PC-9 (cell line): ENCODE results near the gene GLP2R. TPM values are rescaled to one million over a fixed set of nuclear protein-coding genes. Genes with fewer than 3 reads are reported as not detected.

Experiments
- BruUV-seq: library from RNA; stranded (reverse); fragments of 400-500 nt; replicated peaks from 2 replicates; lab custom pipeline; 2021; lab: Mats Ljungman, UMichigan
- CTCF ChIA-PET: fragments of 300-600 bp; sonication (Branson Sonifier 250); formaldehyde crosslinking; loops from one replicate; lab custom pipeline; 2022; ENCODE audit warnings: antibody characterized with exemption; lab: Charles Lee
- POLR2A ChIA-PET: fragments of 300-600 bp; sonication (Branson Sonifier 250); formaldehyde crosslinking; loops from one replicate; lab custom pipeline; 2022; ENCODE audit warnings: antibody characterized with exemption; ENCODE audit not compliant: unreplicated experiment; lab: Charles Lee
- DNase-seq, 2 experiments: peaks; one replicate each; pipeline versions ENCODE4 v3.0.0 to v3.0.0-alpha.2; 2015 to 2022; ENCODE audit warnings: mixed read lengths in 1 of 2
- H2AFZ ChIP-seq: fragments of 200-600 bp; sonication (generic); 2 replicates; pipeline ENCODE4 v1.8.1; 2017; ENCODE audit warnings: antibody characterized with exemption
- H3F3A ChIP-seq: fragments of 200-600 bp; sonication (generic); 2 replicates; pipeline ENCODE4 v1.8.1; 2017; ENCODE audit warnings: antibody characterized with exemption, mild to moderate bottlenecking, low read depth; ENCODE audit not compliant: insufficient read depth
- H3K27ac ChIP-seq: fragments of 200-600 bp; sonication (generic); 2 replicates; pipeline ENCODE4 v1.6.1; 2016; ENCODE audit warnings: mixed run types
- H3K27me3 ChIP-seq: fragments of 200-600 bp; sonication (generic); 2 replicates; pipeline ENCODE4 v1.6.1; 2016; ENCODE audit warnings: low read depth, mixed run types; ENCODE audit not compliant: insufficient read depth
- H3K36me3 ChIP-seq: fragments of 200-600 bp; sonication (generic); 2 replicates; pipeline ENCODE4 v1.6.1; 2016; ENCODE audit warnings: low read depth, mixed run types
- H3K4me1 ChIP-seq: fragments of 200-600 bp; sonication (generic); replicated peaks from 2 replicates; pipeline ENCODE4 v1.6.1; 2016; ENCODE audit warnings: mixed run types; ENCODE audit not compliant: insufficient read depth
- H3K4me2 ChIP-seq: fragments of 200-600 bp; sonication (generic); 2 replicates; pipeline ENCODE4 v1.6.1; 2017; ENCODE audit warnings: mixed run types
- H3K4me3 ChIP-seq: fragments of 200-600 bp; sonication (generic); 2 replicates; pipeline ENCODE4 v1.6.1; 2016; ENCODE audit warnings: mixed run types
- H3K79me2 ChIP-seq: fragments of 200-600 bp; sonication (generic); 2 replicates; pipeline ENCODE4 v1.6.1; 2017; ENCODE audit warnings: low read depth, mixed run types
- H3K9me2 ChIP-seq: fragments of 200-600 bp; sonication (generic); 2 replicates; pipeline ENCODE4 v1.8.1; 2017; ENCODE audit warnings: mild to moderate bottlenecking; ENCODE audit not compliant: insufficient read depth
- H3K9me3 ChIP-seq: fragments of 200-600 bp; sonication (generic); 2 replicates; pipeline ENCODE4 v1.8.1; 2016; ENCODE audit warnings: low read depth; ENCODE audit not compliant: insufficient read depth
- H4K20me1 ChIP-seq: fragments of 200-600 bp; sonication (generic); 2 replicates; pipeline ENCODE4 v1.8.1; 2017; ENCODE audit not compliant: insufficient read depth
- EZH2 ChIP-seq: fragments of 200-600 bp; sonication (generic); IDR thresholded peaks from 2 replicates; pipeline ENCODE4 v1.8.0; 2017; ENCODE audit warnings: antibody characterized with exemption, low read depth
- intact Hi-C: fragments of 100-400 bp; cut with micrococcal nuclease; formaldehyde crosslinking; loops from one replicate; pipeline ENCODE4 v1.10.0; 2022; ENCODE audit not compliant: unreplicated experiment
- total RNA-seq: library from RNA; stranded (reverse); gene quantifications from 2 replicates; pipeline ENCODE4 v1.2.3, GENCODE V29; 2021
- TF ChIP-seq, protein P1 (sequence below): fragments of 200-600 bp; sonication (generic); conservative IDR thresholded peaks from 2 replicates; pipeline ENCODE4 v1.6.1; 2017; ENCODE audit warnings: mixed run types, antibody characterized with exemption, mild to moderate bottlenecking, moderate library complexity

GLP2R gene
- total RNA-seq, 1 experiment from 2014 or later: 3.2 TPM

DNA sequence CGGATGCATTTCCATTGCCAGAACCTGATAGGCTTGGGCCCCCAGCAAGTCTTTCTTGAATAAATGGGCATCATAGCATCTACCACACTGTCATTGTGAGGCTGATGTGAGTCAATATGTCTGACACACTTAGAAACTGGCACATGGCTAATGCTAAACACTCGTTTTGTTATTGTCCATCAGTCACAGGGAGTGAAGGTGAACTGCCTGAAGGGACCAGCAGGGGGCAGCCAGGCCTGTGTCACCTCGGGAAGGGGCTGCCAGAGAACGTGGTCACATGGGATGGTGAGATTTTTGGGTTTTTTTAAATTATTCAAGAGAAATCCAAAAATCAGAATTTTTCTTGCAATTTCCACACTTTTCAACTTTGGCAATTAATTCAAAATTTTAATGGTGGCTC, 80.2 kb downstream of the GLP2R start:
- Histone ChIP-seq H3K79me2 (no peaks in the 10 kb centered on the region), H3K27ac (no peak overlapping the region), H3K36me3 (no peaks in the 10 kb centered on the region), H3K4me3 (no peak overlapping the region), H3K27me3 (no peaks in the 10 kb centered on the region), H4K20me1 (no peaks in the 10 kb centered on the region), H3F3A (no peaks in the 10 kb centered on the region), H3K9me2 (no peaks in the 10 kb centered on the region), H3K9me3 (no peaks in the 10 kb centered on the region), H3K4me2 (no peak overlapping the region), H2AFZ (no peak overlapping the region), H3K4me1 (peaks cover 3% of the 10 kb centered on the region; the same call in 1 of the 2 replicates)
- POLR2A ChIA-PET: no interaction called here
- DNase-seq: peak in 1 of 2 experiments; percentile 23
- BruUV-seq: no TSS peak
- no peak for TF ChIP-seq EZH2
- TF ChIP-seq, protein P1, sequence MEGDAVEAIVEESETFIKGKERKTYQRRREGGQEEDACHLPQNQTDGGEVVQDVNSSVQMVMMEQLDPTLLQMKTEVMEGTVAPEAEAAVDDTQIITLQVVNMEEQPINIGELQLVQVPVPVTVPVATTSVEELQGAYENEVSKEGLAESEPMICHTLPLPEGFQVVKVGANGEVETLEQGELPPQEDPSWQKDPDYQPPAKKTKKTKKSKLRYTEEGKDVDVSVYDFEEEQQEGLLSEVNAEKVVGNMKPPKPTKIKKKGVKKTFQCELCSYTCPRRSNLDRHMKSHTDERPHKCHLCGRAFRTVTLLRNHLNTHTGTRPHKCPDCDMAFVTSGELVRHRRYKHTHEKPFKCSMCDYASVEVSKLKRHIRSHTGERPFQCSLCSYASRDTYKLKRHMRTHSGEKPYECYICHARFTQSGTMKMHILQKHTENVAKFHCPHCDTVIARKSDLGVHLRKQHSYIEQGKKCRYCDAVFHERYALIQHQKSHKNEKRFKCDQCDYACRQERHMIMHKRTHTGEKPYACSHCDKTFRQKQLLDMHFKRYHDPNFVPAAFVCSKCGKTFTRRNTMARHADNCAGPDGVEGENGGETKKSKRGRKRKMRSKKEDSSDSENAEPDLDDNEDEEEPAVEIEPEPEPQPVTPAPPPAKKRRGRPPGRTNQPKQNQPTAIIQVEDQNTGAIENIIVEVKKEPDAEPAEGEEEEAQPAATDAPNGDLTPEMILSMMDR: peak; percentile 60
- intact Hi-C loops: no loop called here
- CTCF ChIA-PET: interaction anchor here (0.6 kb wide), 1 partner anchor 89 kb away, joined by 3 read pairs; no protein-coding TSS in a partner anchor

DNA sequence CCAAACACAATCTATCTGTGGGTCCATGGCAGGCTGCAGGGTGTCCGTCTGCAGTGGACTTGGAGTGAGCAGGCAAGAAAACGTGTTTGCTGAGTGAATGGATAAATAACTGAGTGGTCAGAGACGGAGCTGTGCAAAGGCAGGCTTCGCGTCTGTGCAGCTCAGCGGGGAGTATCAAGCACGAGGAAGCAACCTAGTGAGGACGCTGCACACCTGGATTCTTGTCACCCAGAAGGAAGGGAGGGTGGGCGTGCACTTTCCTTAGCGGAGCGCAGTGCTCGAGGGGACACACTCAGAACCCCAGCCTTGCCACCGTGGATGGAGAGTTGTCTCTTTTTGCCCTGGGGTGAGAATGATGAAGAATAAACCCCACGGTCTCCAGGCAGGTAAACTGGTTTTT, 80.9 kb downstream of the GLP2R start:
- ChIA-PET POLR2A (no interaction called here), CTCF (no interaction called here)
- H3F3A ChIP-seq: no peaks in the 10 kb centered on the region
- no peaks in the 10 kb centered on the region for H4K20me1 ChIP-seq
- no TSS peak for BruUV-seq
- no peaks in the 10 kb centered on the region for H3K36me3 ChIP-seq
- no peaks in the 10 kb centered on the region for H3K9me2 ChIP-seq
- H2AFZ ChIP-seq: no peak overlapping the region
- H3K4me3 ChIP-seq: no peak overlapping the region
- H3K9me3 ChIP-seq: no peaks in the 10 kb centered on the region
- H3K27me3 ChIP-seq: no peaks in the 10 kb centered on the region
- H3K4me1 ChIP-seq: no peaks in the 10 kb centered on the region
- no peak overlapping the region for H3K4me2 ChIP-seq
- no peaks in the 10 kb centered on the region for H3K79me2 ChIP-seq
- no peak for TF ChIP-seq EZH2
- TF ChIP-seq, protein P1: no peak
- no peak overlapping the region for H3K27ac ChIP-seq
- intact Hi-C loops: no loop called here
- DNase-seq: no peak

DNA sequence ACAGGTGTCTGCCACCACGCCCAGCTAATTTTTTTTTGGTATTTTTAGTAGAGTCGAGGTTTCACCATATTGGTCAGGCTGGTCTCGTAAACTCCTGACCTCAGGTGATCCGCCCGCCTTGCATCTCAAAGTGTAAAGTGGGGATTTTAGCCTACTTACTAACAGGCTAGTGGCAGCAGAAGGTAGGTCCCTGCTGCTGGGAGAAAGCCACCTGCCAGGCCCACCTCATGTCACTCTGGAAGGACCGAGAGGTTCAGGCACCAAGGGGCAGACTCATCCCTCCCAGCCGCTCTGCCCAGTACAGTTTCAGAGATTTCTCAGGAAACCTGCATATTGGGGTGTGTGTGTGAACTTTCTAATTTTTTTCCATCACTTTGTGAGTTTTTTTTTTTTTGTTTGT, 81.4 kb downstream of the GLP2R start:
- H3K9me2 ChIP-seq: no peaks in the 10 kb centered on the region
- H3K79me2 ChIP-seq: no peaks in the 10 kb centered on the region
- H3K4me3 ChIP-seq: no peak overlapping the region
- ChIA-PET CTCF (no interaction called here), POLR2A (interaction anchor here (0.7 kb wide), 1 partner anchor 112 kb away, joined by 4 read pairs; no protein-coding TSS in a partner anchor)
- H3K9me3 ChIP-seq: no peaks in the 10 kb centered on the region
- H3K27ac ChIP-seq: no peak overlapping the region
- no peaks in the 10 kb centered on the region for H3K36me3 ChIP-seq
- no peak overlapping the region for H3K4me2 ChIP-seq
- no peak for DNase-seq
- H2AFZ ChIP-seq: no peak overlapping the region
- no peak for TF ChIP-seq EZH2
- TF ChIP-seq, protein P1: no peak
- no peaks in the 10 kb centered on the region for H3F3A ChIP-seq
- no TSS peak for BruUV-seq
- H3K27me3 ChIP-seq: no peaks in the 10 kb centered on the region
- no peaks in the 10 kb centered on the region for H4K20me1 ChIP-seq
- no peaks in the 10 kb centered on the region for H3K4me1 ChIP-seq
- intact Hi-C loops: no loop called here
